Measurements from ENCODE around the gene NCOR2.

Gene NCOR2

DNA sequence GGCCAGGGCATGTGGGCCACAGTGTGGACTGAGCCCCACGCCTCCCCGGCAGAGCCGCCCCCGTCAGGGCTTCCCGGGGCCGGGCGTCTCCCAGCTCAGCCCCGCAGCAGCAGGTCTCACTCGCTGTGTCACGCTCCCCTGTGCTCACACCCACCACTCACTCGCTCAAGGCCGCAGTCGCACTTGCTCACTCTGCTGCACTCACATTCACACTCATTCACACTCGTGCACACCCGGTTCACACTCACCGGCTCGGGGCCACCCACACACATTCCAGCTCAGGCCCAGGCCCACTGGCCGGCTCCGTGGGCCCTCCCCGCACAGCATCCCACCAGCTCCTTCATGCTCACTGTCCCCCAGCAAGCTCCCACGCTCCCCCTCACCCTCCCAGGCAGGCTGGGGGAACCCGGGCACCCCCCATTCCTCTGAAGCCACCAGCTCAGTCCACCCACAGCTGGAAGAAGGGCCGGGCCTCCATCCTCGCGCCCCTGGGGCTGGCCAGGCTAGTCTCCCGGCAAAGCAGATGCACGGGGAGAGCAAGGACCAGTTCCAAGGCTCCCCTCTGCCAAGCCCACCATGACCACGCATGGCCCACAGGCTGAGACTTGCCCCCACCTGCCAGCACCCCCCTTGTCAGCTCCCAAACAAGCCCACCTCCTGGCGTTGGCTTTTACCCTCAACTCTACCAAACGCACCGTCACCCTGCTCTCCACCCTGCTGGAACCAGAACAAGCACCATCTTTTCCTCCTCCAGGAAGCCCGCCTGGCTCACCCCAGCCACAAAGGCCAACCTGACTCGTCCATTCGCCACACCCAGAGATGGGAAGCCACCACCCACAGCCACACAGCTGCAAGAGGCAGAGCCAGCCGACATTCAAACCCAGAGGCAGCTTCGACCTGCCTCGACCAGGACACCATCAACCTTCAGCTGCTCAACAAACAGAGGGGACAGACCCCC, 28.0 kb downstream of the NCOR2 start:
- Histone ChIP-seq H3K27me3 (no peaks in the 10 kb centered on the region), H3K36me3 (peaks cover 7% of the 10 kb centered on the region), H3K9me3 (no peaks in the 10 kb centered on the region), H3K4me1 (peaks cover 68% of the 10 kb centered on the region), H3K4me2 (peak overlapping the region; percentile 87), H3K4me3 (no peak overlapping the region; the same call in 1 of the 2 replicates), H3K27ac (peak overlapping the region; percentile 69), H3K9ac (peak overlapping the region; percentile 50; the same call in 1 of the 2 replicates), H4K20me1 (peaks cover 85% of the 10 kb centered on the region)
- TF ChIP-seq Cebpa-rat (IDR thresholded peaks at IDR 0.05) = no peak

GRCh38 chr12:124538194-124539082, 29.0 kb downstream of the NCOR2 start:
- no peaks in the 10 kb centered on the region for H3K9me3 ChIP-seq
- H3K27ac ChIP-seq = peak overlapping the region; percentile 69
- peak; percentile 92 for TF ChIP-seq Cebpa-rat (IDR thresholded peaks at IDR 0.05)
- H4K20me1 ChIP-seq = peaks cover 85% of the 10 kb centered on the region
- H3K27me3 ChIP-seq = no peaks in the 10 kb centered on the region
- peak overlapping the region; percentile 87 for H3K4me2 ChIP-seq
- peak overlapping the region; percentile 50; the same call in 1 of the 2 replicates for H3K9ac ChIP-seq
- peaks cover 63% of the 10 kb centered on the region for H3K4me1 ChIP-seq
- no peak overlapping the region; the same call in 1 of the 2 replicates for H3K4me3 ChIP-seq
- H3K36me3 ChIP-seq = peaks cover 11% of the 10 kb centered on the region

DNA sequence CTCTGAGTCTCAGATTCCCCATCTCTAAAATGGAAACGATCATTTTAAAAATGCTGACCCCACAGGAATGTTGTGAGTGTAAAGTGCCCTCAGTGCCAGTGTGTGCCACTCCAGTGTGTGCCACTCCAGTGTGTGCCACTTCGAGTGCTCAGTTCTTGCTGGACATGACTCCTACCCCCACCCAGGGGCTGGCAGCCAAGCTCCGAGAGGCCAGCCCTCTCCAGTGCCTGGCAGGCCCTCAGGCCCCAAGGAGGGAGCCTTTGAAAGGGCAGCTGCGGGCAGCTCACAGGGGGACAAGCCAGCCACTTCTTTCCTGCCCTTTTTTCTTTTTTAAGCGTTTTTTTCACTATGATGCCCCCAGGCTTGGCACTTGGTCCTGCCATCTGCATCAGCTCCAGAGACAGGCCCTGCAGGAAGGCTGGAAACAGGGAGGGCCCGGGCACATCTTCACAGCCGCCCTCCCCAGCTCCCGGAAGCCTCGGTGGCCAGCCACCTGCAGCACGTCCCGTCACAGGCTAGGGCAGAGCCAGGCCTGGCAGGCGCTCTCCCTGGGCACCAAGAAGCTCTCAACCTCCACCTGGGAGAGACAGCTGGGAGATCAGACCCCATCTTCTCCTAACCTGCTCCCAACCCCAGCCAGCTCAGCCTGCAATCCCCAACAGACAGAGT, 29.8 kb downstream of the NCOR2 start:
- Histone ChIP-seq H3K9me3 (no peaks in the 10 kb centered on the region), H3K27ac (peak overlapping the region; percentile 69), H3K4me1 (peaks cover 61% of the 10 kb centered on the region), H4K20me1 (peaks cover 85% of the 10 kb centered on the region), H3K4me3 (no peak overlapping the region), H3K27me3 (no peaks in the 10 kb centered on the region), H3K36me3 (peaks cover 11% of the 10 kb centered on the region), H3K9ac (peak overlapping the region; percentile 50; the same call in 1 of the 2 replicates), H3K4me2 (peak overlapping the region; percentile 87)
- TF ChIP-seq Cebpa-rat (IDR thresholded peaks at IDR 0.05) = no peak

GRCh38 chr12:124536641-124537040, 30.8 kb downstream of the NCOR2 start:
- Histone ChIP-seq H3K27ac (no peak overlapping the region), H3K36me3 (peaks cover 11% of the 10 kb centered on the region), H3K27me3 (no peaks in the 10 kb centered on the region), H3K4me3 (no peak overlapping the region), H3K9me3 (no peaks in the 10 kb centered on the region), H3K4me1 (peaks cover 63% of the 10 kb centered on the region), H3K4me2 (0 out of 2 replicates have a peak overlapping the region, but pooled peaks have one; percentile 87), H4K20me1 (peaks cover 86% of the 10 kb centered on the region), H3K9ac (no peak overlapping the region)
- TF ChIP-seq Cebpa-rat (IDR thresholded peaks at IDR 0.05) = no peak

DNA sequence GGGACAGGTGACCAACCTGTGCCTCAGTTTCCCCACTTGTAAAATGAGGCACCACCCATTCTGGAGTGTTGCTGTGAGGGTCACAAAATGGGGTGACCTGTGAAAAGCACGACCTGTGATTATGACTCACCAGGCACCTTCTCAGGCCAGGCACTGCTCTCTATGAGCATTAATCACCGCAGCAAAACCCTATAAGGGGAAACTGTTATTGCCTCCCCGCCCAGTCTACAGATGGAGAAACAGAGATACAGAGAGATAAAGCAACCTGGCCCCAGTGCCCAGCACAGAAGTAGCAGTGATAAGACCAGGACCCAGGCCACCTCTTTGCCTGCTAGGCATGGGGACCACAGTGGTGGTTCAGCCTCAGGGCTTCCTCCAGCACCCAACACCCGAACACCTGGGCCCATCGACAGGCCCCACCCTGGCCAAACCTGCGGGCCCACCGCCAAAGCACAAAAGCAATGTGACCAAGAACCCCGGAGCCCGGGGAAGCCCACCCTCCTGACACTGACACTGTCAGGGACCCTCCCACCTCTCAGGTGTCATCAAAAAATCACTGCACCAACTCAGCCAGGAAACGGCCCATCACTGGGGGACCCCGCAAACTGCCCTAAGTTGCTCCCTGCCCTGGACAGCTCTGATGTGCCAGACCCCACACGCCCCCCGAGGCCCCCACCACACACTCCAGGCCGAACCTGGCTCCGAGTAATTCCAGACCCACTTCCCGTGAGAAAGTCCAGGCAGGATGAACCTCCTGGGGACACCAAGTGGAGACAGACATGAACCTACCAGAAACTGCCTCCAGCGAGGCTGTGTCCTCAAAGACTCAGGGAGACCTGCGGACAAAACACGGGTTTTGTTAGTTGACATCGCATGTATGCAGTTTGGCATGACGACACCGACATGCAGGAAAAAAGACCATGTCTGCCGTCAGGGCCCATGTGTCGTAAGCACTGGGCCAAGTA, 32.4 kb downstream of the NCOR2 start:
- H3K9me3 ChIP-seq = no peaks in the 10 kb centered on the region
- no peak overlapping the region for H3K4me2 ChIP-seq
- no peaks in the 10 kb centered on the region for H3K27me3 ChIP-seq
- TF ChIP-seq Cebpa-rat (IDR thresholded peaks at IDR 0.05) = no peak
- no peak overlapping the region for H3K27ac ChIP-seq
- H3K4me1 ChIP-seq = peaks cover 76% of the 10 kb centered on the region
- peaks cover 100% of the 10 kb centered on the region for H4K20me1 ChIP-seq
- no peak overlapping the region for H3K9ac ChIP-seq
- no peak overlapping the region for H3K4me3 ChIP-seq
- H3K36me3 ChIP-seq = peaks cover 11% of the 10 kb centered on the region

GRCh38 chr12:124533456-124533855, 34.0 kb downstream of the NCOR2 start:
- H3K36me3 ChIP-seq = peaks cover 15% of the 10 kb centered on the region
- no peaks in the 10 kb centered on the region for H3K9me3 ChIP-seq
- no peak overlapping the region for H3K9ac ChIP-seq
- H3K4me2 ChIP-seq = 0 out of 2 replicates have a peak overlapping the region, but pooled peaks have one; percentile 32
- H3K27ac ChIP-seq = no peak overlapping the region
- no peaks in the 10 kb centered on the region for H3K27me3 ChIP-seq
- H4K20me1 ChIP-seq = peaks cover 100% of the 10 kb centered on the region
- no peak overlapping the region for H3K4me3 ChIP-seq
- TF ChIP-seq Cebpa-rat (IDR thresholded peaks at IDR 0.05) = no peak
- peaks cover 75% of the 10 kb centered on the region for H3K4me1 ChIP-seq

- peak overlapping the region; percentile 32; the same call in 1 of the 2 replicates for H3K4me2 ChIP-seq
- H3K9me3 ChIP-seq = no peaks in the 10 kb centered on the region
- H3K36me3 ChIP-seq = peaks cover 15% of the 10 kb centered on the region
- H3K9ac ChIP-seq = no peak overlapping the region
- no peaks in the 10 kb centered on the region for H3K27me3 ChIP-seq
- peaks cover 75% of the 10 kb centered on the region for H3K4me1 ChIP-seq
- peaks cover 100% of the 10 kb centered on the region for H4K20me1 ChIP-seq
- H3K4me3 ChIP-seq = no peak overlapping the region
- no peak overlapping the region for H3K27ac ChIP-seq
- no peak for TF ChIP-seq Cebpa-rat (IDR thresholded peaks at IDR 0.05)
These were observed 34.4 kb downstream of the NCOR2 start for GRCh38 chr12:124532967-124533366.

- Histone ChIP-seq H3K9me3 (no peaks in the 10 kb centered on the region), H3K4me1 (peaks cover 75% of the 10 kb centered on the region), H4K20me1 (peaks cover 100% of the 10 kb centered on the region), H3K36me3 (peaks cover 15% of the 10 kb centered on the region), H3K27me3 (no peaks in the 10 kb centered on the region), H3K27ac (peak overlapping the region; percentile 44), H3K9ac (no peak overlapping the region), H3K4me3 (no peak overlapping the region), H3K4me2 (peak overlapping the region; percentile 98)
- no peak for TF ChIP-seq Cebpa-rat (IDR thresholded peaks at IDR 0.05)
These were observed 35.1 kb downstream of the NCOR2 start for GRCh38 chr12:124532331-124532750.
